Liver (tissue), 3 donors: ENCODE measurements around the gene SMG6.

Source experiments
- JUND ChIP-seq, 2 donors: IDR thresholded peaks; 2 replicates each; pipeline ENCODE4 v1.6.1; 2016; ENCODE audit warnings: antibody characterized with exemption in 2 of 2
- NR2F2 ChIP-seq: IDR thresholded peaks from 2 replicates; pipeline ENCODE4 v1.6.1; 2016; ENCODE audit warnings: antibody characterized with exemption
- YY1 ChIP-seq: IDR thresholded peaks from 2 replicates; pipeline ENCODE4 v1.6.1; 2016; ENCODE audit warnings: antibody characterized with exemption, mild to moderate bottlenecking
- TF ChIP-seq, protein P1 (sequence below): IDR thresholded peaks from 2 replicates; pipeline ENCODE4 v1.6.1; 2016; ENCODE audit warnings: antibody characterized with exemption
- TF ChIP-seq, protein P2 (sequence below): IDR thresholded peaks from 2 replicates; pipeline ENCODE4 v1.6.1; 2016; ENCODE audit warnings: antibody characterized with exemption, mild to moderate bottlenecking
- TF ChIP-seq, protein P3 (sequence below): fragments of 150-350 bp; IDR thresholded peaks from 2 replicates; pipeline ENCODE4 v1.5.1; 2017; ENCODE audit warnings: improper control_type of control experiment, low read depth, low read length; ENCODE audit not compliant: missing input control
- TF ChIP-seq, protein P4 (sequence below): IDR thresholded peaks from 2 replicates; pipeline ENCODE4 v1.6.1; 2016; ENCODE audit warnings: antibody characterized with exemption
- TF ChIP-seq, protein P5 (sequence below): IDR thresholded peaks from 2 replicates; pipeline ENCODE4 v1.6.1; 2016; ENCODE audit warnings: antibody characterized with exemption
- donor health status: healthy.
- donor health status: healthy.

DNA sequence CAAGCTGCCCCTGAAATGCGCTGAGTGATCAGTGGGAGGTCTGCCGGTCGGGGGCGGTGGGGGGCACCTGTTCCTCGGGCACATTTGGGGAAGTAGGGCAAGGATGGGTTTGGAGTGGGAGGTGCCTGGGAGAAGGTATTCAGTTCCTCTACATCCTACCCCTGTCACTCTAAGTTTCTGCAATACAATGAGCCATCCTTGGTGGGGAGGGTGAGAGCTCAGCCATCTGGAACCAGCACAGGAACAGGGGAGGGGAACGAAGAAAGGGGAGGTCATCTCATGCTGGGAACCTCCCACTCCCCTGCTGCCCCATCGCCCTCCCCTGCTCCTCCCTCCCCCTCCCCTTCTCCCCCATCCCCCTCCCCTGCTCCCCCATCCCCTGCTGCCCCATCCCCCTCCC is 269.4 kb downstream of the SMG6 start:
- TF ChIP-seq, protein P1, sequence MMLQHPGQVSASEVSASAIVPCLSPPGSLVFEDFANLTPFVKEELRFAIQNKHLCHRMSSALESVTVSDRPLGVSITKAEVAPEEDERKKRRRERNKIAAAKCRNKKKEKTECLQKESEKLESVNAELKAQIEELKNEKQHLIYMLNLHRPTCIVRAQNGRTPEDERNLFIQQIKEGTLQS: no peak
- TF ChIP-seq, protein P2, sequence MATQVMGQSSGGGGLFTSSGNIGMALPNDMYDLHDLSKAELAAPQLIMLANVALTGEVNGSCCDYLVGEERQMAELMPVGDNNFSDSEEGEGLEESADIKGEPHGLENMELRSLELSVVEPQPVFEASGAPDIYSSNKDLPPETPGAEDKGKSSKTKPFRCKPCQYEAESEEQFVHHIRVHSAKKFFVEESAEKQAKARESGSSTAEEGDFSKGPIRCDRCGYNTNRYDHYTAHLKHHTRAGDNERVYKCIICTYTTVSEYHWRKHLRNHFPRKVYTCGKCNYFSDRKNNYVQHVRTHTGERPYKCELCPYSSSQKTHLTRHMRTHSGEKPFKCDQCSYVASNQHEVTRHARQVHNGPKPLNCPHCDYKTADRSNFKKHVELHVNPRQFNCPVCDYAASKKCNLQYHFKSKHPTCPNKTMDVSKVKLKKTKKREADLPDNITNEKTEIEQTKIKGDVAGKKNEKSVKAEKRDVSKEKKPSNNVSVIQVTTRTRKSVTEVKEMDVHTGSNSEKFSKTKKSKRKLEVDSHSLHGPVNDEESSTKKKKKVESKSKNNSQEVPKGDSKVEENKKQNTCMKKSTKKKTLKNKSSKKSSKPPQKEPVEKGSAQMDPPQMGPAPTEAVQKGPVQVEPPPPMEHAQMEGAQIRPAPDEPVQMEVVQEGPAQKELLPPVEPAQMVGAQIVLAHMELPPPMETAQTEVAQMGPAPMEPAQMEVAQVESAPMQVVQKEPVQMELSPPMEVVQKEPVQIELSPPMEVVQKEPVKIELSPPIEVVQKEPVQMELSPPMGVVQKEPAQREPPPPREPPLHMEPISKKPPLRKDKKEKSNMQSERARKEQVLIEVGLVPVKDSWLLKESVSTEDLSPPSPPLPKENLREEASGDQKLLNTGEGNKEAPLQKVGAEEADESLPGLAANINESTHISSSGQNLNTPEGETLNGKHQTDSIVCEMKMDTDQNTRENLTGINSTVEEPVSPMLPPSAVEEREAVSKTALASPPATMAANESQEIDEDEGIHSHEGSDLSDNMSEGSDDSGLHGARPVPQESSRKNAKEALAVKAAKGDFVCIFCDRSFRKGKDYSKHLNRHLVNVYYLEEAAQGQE: no peak
- TF ChIP-seq, protein P3, sequence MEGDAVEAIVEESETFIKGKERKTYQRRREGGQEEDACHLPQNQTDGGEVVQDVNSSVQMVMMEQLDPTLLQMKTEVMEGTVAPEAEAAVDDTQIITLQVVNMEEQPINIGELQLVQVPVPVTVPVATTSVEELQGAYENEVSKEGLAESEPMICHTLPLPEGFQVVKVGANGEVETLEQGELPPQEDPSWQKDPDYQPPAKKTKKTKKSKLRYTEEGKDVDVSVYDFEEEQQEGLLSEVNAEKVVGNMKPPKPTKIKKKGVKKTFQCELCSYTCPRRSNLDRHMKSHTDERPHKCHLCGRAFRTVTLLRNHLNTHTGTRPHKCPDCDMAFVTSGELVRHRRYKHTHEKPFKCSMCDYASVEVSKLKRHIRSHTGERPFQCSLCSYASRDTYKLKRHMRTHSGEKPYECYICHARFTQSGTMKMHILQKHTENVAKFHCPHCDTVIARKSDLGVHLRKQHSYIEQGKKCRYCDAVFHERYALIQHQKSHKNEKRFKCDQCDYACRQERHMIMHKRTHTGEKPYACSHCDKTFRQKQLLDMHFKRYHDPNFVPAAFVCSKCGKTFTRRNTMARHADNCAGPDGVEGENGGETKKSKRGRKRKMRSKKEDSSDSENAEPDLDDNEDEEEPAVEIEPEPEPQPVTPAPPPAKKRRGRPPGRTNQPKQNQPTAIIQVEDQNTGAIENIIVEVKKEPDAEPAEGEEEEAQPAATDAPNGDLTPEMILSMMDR: no peak
- TF ChIP-seq, protein P4, sequence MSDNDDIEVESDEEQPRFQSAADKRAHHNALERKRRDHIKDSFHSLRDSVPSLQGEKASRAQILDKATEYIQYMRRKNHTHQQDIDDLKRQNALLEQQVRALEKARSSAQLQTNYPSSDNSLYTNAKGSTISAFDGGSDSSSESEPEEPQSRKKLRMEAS: no peak
- TF ChIP-seq NR2F2 (no peak), JUND (IDR thresholded peaks at IDR 0.05) (no peak), YY1 (no peak)
- TF ChIP-seq, protein P5, sequence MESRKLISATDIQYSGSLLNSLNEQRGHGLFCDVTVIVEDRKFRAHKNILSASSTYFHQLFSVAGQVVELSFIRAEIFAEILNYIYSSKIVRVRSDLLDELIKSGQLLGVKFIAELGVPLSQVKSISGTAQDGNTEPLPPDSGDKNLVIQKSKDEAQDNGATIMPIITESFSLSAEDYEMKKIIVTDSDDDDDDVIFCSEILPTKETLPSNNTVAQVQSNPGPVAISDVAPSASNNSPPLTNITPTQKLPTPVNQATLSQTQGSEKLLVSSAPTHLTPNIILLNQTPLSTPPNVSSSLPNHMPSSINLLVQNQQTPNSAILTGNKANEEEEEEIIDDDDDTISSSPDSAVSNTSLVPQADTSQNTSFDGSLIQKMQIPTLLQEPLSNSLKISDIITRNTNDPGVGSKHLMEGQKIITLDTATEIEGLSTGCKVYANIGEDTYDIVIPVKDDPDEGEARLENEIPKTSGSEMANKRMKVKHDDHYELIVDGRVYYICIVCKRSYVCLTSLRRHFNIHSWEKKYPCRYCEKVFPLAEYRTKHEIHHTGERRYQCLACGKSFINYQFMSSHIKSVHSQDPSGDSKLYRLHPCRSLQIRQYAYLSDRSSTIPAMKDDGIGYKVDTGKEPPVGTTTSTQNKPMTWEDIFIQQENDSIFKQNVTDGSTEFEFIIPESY: no peak
